Cardiac muscle cell (in vitro differentiated cells and primary cell): ENCODE measurements around the gene UMOD. TPM values are rescaled to one million over a fixed set of nuclear protein-coding genes. Genes with fewer than 3 reads are reported as not detected.

Experiments used
- DNase-seq, 2 donors: peaks; one replicate each; pipeline versions ENCODE4 v3.0.0 to v3.0.0-alpha.2; 2010 to 2017; ENCODE audit warnings: low read depth in 1 of 2, low spot score in 1 of 2
- H3K27ac ChIP-seq: fragments of 200-600 bp; sonication (generic); 2 replicates; pipeline ENCODE4 v1.5.1; 2016
- H3K27me3 ChIP-seq: fragments of 200-600 bp; sonication (generic); 2 replicates; pipeline ENCODE4 v1.6.0; 2016; ENCODE audit warnings: control low read depth
- H3K36me3 ChIP-seq: fragments of 200-600 bp; sonication (generic); 2 replicates; pipeline ENCODE4 v1.5.1; 2016; ENCODE audit warnings: control low read depth
- H3K4me1 ChIP-seq: fragments of 200-600 bp; sonication (generic); 2 replicates; pipeline ENCODE4 v1.8.1; 2017; ENCODE audit warnings: low read depth, mild to moderate bottlenecking, mixed run types
- H3K4me3 ChIP-seq: fragments of 200-600 bp; sonication (generic); 2 replicates; pipeline ENCODE4 v1.5.1; 2016; ENCODE audit warnings: mild to moderate bottlenecking
- H3K9me3 ChIP-seq: fragments of 200-600 bp; sonication (generic); 2 replicates; pipeline ENCODE4 v1.5.1; 2017; ENCODE audit warnings: low read depth, mild to moderate bottlenecking, control low read depth
- polyA plus RNA-seq: library from polyadenylated mRNA; unstranded; fragments of >200 nt; fragmentation: Nextera tagmentation; extraction: Ambion mirVana; gene quantifications from 2 replicates; pipeline ENCODE4 v1.2.1, GENCODE V29; 2016
- total RNA-seq: library from RNA; depleted of rRNA; stranded (reverse); fragments of >200 nt; gene quantifications from 2 replicates; pipeline ENCODE4 v1.2.3, GENCODE V29; 2016
- TF ChIP-seq, protein P1 (sequence below): IDR thresholded peaks from 2 replicates; pipeline ENCODE4 v1.5.1; 2012; ENCODE audit warnings: low read depth, mild to moderate bottlenecking, low read length

The UMOD gene
- total and polyA plus RNA-seq, 2 experiments from 2014 or later, result not detected

GRCh38 chr16:20388854-20389253 is 36.3 kb upstream of the UMOD start:
- no peak for DNase-seq
- TF ChIP-seq, protein P1, sequence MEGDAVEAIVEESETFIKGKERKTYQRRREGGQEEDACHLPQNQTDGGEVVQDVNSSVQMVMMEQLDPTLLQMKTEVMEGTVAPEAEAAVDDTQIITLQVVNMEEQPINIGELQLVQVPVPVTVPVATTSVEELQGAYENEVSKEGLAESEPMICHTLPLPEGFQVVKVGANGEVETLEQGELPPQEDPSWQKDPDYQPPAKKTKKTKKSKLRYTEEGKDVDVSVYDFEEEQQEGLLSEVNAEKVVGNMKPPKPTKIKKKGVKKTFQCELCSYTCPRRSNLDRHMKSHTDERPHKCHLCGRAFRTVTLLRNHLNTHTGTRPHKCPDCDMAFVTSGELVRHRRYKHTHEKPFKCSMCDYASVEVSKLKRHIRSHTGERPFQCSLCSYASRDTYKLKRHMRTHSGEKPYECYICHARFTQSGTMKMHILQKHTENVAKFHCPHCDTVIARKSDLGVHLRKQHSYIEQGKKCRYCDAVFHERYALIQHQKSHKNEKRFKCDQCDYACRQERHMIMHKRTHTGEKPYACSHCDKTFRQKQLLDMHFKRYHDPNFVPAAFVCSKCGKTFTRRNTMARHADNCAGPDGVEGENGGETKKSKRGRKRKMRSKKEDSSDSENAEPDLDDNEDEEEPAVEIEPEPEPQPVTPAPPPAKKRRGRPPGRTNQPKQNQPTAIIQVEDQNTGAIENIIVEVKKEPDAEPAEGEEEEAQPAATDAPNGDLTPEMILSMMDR, result no peak
- no peak overlapping the region for H3K27ac ChIP-seq
- no peaks in the 10 kb centered on the region for H3K4me1 ChIP-seq
- H3K9me3 ChIP-seq, result no peaks in the 10 kb centered on the region
- H3K4me3 ChIP-seq, result no peak overlapping the region
- H3K36me3 ChIP-seq, result no peaks in the 10 kb centered on the region
- no peaks in the 10 kb centered on the region for H3K27me3 ChIP-seq

DNA sequence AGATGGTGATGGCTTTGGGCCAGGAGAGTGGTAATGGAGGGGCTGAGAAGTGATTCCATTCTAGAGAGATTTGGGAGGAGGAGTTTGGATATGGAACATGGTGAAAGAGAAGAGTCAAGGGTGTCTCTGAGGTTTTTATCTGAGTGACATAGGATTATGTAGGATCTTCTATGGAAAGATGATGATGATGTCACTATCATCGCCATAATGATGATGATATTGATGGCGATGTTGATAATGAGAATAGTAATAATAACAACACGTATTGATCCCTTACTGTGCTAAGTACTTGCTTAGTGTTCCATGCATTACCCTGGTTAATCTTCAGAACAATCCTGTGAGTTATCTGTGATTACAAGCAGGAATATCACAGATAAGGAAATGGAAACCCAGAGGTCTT is 35.5 kb upstream of the UMOD start:
- no peak for DNase-seq
- Histone ChIP-seq H3K27me3 (no peaks in the 10 kb centered on the region), H3K4me3 (no peak overlapping the region), H3K36me3 (no peaks in the 10 kb centered on the region), H3K4me1 (no peaks in the 10 kb centered on the region), H3K27ac (no peak overlapping the region), H3K9me3 (no peaks in the 10 kb centered on the region)
- TF ChIP-seq, protein P1, result no peak

DNA sequence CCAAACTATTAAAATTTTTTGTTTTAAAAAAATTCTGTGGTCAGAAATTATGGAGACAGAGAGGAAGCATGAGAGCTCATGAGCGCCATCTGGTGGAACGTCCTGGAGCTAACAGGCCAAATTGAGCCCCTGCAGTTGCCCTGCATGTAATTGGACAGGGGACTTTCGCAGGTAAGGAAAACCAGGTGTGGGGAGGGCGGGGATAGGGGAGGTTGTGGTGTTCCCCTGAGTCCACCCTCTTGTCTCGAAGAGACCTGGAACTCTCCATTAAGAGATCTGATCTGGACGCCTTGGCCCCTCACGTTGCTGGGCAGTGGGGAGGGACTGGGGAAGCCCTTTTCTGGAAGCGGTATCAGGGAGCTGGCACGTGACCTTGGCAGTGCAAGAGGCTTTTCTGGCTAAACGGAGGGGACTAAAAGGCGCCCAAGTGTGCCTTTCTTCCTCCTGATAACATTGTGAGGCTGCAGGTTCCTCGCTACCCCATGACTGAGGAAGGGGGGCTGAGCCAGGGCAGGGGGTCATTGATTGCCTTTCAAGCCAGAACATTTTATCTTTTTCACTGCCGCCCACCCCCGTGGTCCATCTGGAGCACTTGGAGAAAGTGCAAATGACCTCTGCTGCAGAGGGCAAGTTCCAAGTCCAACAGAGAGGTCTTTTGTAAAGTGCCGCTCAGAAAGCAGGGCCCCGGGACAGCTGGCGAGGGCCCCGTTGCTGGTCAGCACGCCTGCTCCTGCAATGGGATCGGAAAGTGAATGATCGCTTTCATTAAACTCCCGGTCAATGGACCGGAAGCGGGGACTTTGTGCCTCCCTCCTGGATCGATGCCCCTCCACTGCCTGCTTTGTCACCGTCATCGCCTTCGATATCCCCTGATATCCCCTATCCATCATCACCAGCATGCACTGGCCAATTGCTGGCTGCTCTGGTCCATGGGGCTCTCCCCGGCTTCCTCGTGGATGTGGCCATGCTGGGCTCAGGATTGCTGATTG is 33.6 kb upstream of the UMOD start:
- Histone ChIP-seq H3K4me1 (no peaks in the 10 kb centered on the region), H3K36me3 (no peaks in the 10 kb centered on the region), H3K9me3 (no peaks in the 10 kb centered on the region), H3K27me3 (no peaks in the 10 kb centered on the region), H3K4me3 (no peak overlapping the region), H3K27ac (no peak overlapping the region)
- peak; percentile 62 to 69 for DNase-seq
- TF ChIP-seq, protein P1, result peak; percentile 87

- no peak overlapping the region for H3K4me3 ChIP-seq
- TF ChIP-seq, protein P1, result peak; percentile 80
- no peaks in the 10 kb centered on the region for H3K4me1 ChIP-seq
- peaks cover 7% of the 10 kb centered on the region for H3K27me3 ChIP-seq
- no peaks in the 10 kb centered on the region for H3K9me3 ChIP-seq
- H3K27ac ChIP-seq, result no peak overlapping the region
- H3K36me3 ChIP-seq, result no peaks in the 10 kb centered on the region
- peak; percentile 76 to 81 for DNase-seq
Observed at GRCh38 chr16:20383106-20384029, 30.9 kb upstream of the UMOD start.

DNA sequence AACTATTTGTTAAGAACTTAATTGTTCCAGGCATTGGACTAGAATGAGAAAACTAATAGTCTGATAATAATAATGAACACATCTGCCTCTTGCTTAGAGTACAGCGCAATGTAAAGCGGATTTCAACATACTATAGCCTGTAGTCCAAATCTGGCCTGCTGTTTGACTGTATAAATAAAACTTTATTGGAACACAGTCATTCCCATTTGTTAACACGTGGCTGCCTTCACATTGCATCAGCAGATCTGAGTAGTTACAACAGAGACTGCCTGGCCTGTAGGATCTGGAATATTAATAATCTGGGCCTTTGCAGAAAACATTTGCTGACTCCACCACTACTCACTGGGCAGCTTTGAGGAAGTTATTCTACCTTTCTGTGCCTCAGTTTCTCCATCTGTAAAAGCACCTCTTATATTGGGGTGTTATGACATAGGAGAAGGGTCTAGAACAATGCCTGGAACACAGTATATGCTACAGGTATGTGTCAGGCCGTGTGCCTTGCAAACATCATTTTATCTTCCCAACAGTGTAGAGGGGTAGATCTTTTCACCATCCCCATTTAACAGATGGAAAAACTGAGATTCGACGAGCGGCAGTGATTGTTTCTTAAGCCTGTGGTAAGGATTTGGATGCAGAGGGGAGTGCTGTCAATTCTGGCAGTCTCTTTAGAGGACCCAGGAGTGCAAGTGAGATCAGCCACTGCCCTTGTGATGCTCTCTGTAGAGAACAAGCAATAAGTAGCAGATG is 29.9 kb upstream of the UMOD start:
- Histone ChIP-seq H3K4me1 (no peaks in the 10 kb centered on the region), H3K36me3 (no peaks in the 10 kb centered on the region), H3K4me3 (no peak overlapping the region), H3K27me3 (peaks cover 7% of the 10 kb centered on the region), H3K27ac (no peak overlapping the region), H3K9me3 (no peaks in the 10 kb centered on the region)
- DNase-seq, result peak in 1 of 2 donors; percentile 6
- TF ChIP-seq, protein P1, result no peak
